Measurements from ENCODE around the gene EXOSC1. TPM values are rescaled to one million over a fixed set of nuclear protein-coding genes. Genes with fewer than 3 reads are reported as not detected.
"Not testable (repeated sequence)": the region's sequence is repeated elsewhere in the genome, so short reads cannot be mapped to it uniquely, and the experiment has no call there.

Gene EXOSC1
- total RNA-seq, 1 donor from 2014 or later: 20.6 TPM

- peak in 1 of 2 donors; percentile 40 for DNase-seq (ENCODE audit: low read depth in 2 of 2)
Observed at GRCh38 chr10:97408496-97408992, 37.3 kb downstream of the EXOSC1 start.

GRCh38 chr10:97407952-97408248, 37.9 kb downstream of the EXOSC1 start:
- no peak for DNase-seq (ENCODE audit: low read depth in 2 of 2)

- DNase-seq (ENCODE audit: low read depth in 2 of 2): peak; percentile 80 to 84
Observed at GRCh38 chr10:97407211-97407951, 38.4 kb downstream of the EXOSC1 start.

GRCh38 chr10:97406483-97406882, 39.3 kb downstream of the EXOSC1 start:
- DNase-seq (ENCODE audit: low read depth in 2 of 2): not testable (repeated sequence)

GRCh38 chr10:97406064-97406463, 39.7 kb downstream of the EXOSC1 start:
- DNase-seq (ENCODE audit: low read depth in 2 of 2): no peak

- no peak for DNase-seq (ENCODE audit: low read depth in 2 of 2)
Observed at GRCh38 chr10:97404044-97404443, 41.8 kb downstream of the EXOSC1 start.

GRCh38 chr10:97401455-97401919, 44.3 kb downstream of the EXOSC1 start:
- DNase-seq (ENCODE audit: low read depth in 2 of 2): no peak

GRCh38 chr10:97400665-97401454, 44.9 kb downstream of the EXOSC1 start, which contains the start of gene RRP12:
Gene RRP12 (minus strand): TSS chr10:97401340. CDS start chr10:97401231, 109 bp downstream.
- DNase-seq (ENCODE audit: low read depth in 2 of 2): peak; percentile 98 to 99

GRCh38 chr10:97399843-97400545, 45.8 kb downstream of the EXOSC1 start:
- peak; percentile 78 to 88 for DNase-seq (ENCODE audit: low read depth in 2 of 2)

GRCh38 chr10:97396056-97396455, 49.8 kb downstream of the EXOSC1 start:
- DNase-seq (ENCODE audit: low read depth in 2 of 2): no peak

- DNase-seq (ENCODE audit: low read depth in 2 of 2): no peak
Observed at GRCh38 chr10:97393034-97393573, 52.7 kb downstream of the EXOSC1 start.

- no peak for DNase-seq (ENCODE audit: low read depth in 2 of 2)
Observed at GRCh38 chr10:97390091-97390490, 55.7 kb downstream of the EXOSC1 start.

GRCh38 chr10:97388152-97388551, 57.7 kb downstream of the EXOSC1 start:
- DNase-seq (ENCODE audit: low read depth in 2 of 2): no peak

Other genes starting within 250 kb of the EXOSC1 start
- gene ARHGAP19, start 153.4 kb downstream of the EXOSC1 start, total RNA-seq: 6.2 and 8.3 TPM in 2 replicates
- 3.7 and 5.8 TPM in 2 replicates for gene FRAT1, start 126.7 kb downstream of the EXOSC1 start, total RNA-seq
- 8.1 and 13.9 TPM in 2 replicates for gene FRAT2, start 111.3 kb downstream of the EXOSC1 start, total RNA-seq
- gene RRP12, start 44.7 kb downstream of the EXOSC1 start, total RNA-seq: 6.8 and 9.3 TPM in 2 replicates
- 209 and 215 TPM in 2 replicates for gene PGAM1, start 19.8 kb downstream of the EXOSC1 start, total RNA-seq
- 21.6 and 26.2 TPM in 2 replicates for gene ZDHHC16, start 169 bp upstream of the EXOSC1 start, total RNA-seq
- gene MMS19, start 52.4 kb upstream of the EXOSC1 start, total RNA-seq: 39.7 and 47.2 TPM in 2 replicates
- gene UBTD1, start 52.9 kb upstream of the EXOSC1 start, total RNA-seq: 41.6 and 59.9 TPM in 2 replicates
- 0.20 and 0.44 TPM in 2 replicates for gene ANKRD2, start 126.8 kb upstream of the EXOSC1 start, total RNA-seq
- gene HOGA1, start 138.4 kb upstream of the EXOSC1 start, total RNA-seq: under 0.01 and 0.87 TPM in 2 replicates
- not detected in 2 replicates for gene C10orf62, start 143.7 kb upstream of the EXOSC1 start, total RNA-seq
- gene MORN4, start 187.5 kb upstream of the EXOSC1 start, total RNA-seq: 1.1 and 2.6 TPM in 2 replicates
- gene PI4K2A, start 194.7 kb upstream of the EXOSC1 start, total RNA-seq: 10.1 and 10.2 TPM in 2 replicates
- 3.7 and 5.0 TPM in 2 replicates for gene AVPI1, start 241.2 kb upstream of the EXOSC1 start, total RNA-seq